Endothelial cell (in vitro differentiated cells): Measurements from ENCODE around the gene MLEC. TPM values are rescaled to one million over a fixed set of nuclear protein-coding genes. Genes with fewer than 3 reads are reported as not detected.

ENCODE experiments used
- DNase-seq: peaks from one replicate; pipeline ENCODE4 v3.0.0; 2021; ENCODE audit warnings: low spot score
- H3K27ac Mint-ChIP-seq: one replicate; pipeline ENCODE4 v1.8.0; 2021; ENCODE audit warnings: mixed read lengths, inconsistent platforms; ENCODE audit not compliant: unreplicated experiment
- H3K27me3 Mint-ChIP-seq: one replicate; pipeline ENCODE4 v1.8.0; 2021; ENCODE audit warnings: mild to moderate bottlenecking, moderate library complexity, mixed read lengths, inconsistent platforms; ENCODE audit not compliant: unreplicated experiment
- H3K36me3 Mint-ChIP-seq: one replicate; pipeline ENCODE4 v1.8.0; 2021; ENCODE audit warnings: mild to moderate bottlenecking, low read depth, mixed read lengths, inconsistent platforms; ENCODE audit not compliant: unreplicated experiment
- H3K4me1 Mint-ChIP-seq: one replicate; pipeline ENCODE4 v1.8.0; 2021; ENCODE audit warnings: mild to moderate bottlenecking, mixed read lengths, inconsistent platforms; ENCODE audit not compliant: unreplicated experiment
- H3K4me3 Mint-ChIP-seq: one replicate; pipeline ENCODE4 v1.8.0; 2021; ENCODE audit warnings: mild to moderate bottlenecking, mixed read lengths, inconsistent platforms; ENCODE audit not compliant: unreplicated experiment
- H3K9me3 Mint-ChIP-seq: one replicate; pipeline ENCODE4 v1.8.0; 2021; ENCODE audit warnings: mixed read lengths, inconsistent platforms; ENCODE audit not compliant: unreplicated experiment
- total RNA-seq: library from RNA; stranded (reverse); fragmentation: NEBNext Ultra II Directional; extraction: Animal tissue kit (Norgen Biotek cat#: 25700); gene quantifications from one replicate; pipeline ENCODE4 v1.2.1, GENCODE V29; 2021; ENCODE audit not compliant: unreplicated experiment
- TF ChIP-seq, protein P1 (sequence below): fragments of 200-600 bp; sonication (generic); IDR thresholded peaks from one replicate; pipeline ENCODE4 v1.5.0; 2021; ENCODE audit warnings: antibody characterized with exemption; ENCODE audit not compliant: unreplicated experiment

The MLEC gene
- total RNA-seq, 1 donor from 2014 or later: 124 TPM

DNA sequence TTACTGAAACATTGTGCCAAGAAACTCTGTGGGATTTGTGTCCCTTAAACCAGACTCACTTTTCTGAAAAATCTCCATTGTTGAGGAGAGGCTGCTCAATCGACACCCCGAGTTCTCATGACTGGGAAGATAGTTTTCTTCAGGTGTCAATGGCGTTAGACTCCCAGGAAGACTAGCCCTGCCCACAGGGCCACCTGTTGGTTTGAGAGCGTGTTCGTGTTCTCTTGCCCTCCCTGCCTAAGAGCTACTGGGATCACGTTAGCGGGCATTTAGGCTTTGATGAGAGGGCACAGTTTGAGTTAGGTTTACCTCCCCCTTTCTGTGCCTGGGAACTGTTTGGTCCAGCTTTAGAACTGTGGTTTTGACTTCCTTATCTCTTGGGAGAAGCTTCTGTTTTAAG is 12.6 kb downstream of the MLEC start:
- TF ChIP-seq, protein P1, sequence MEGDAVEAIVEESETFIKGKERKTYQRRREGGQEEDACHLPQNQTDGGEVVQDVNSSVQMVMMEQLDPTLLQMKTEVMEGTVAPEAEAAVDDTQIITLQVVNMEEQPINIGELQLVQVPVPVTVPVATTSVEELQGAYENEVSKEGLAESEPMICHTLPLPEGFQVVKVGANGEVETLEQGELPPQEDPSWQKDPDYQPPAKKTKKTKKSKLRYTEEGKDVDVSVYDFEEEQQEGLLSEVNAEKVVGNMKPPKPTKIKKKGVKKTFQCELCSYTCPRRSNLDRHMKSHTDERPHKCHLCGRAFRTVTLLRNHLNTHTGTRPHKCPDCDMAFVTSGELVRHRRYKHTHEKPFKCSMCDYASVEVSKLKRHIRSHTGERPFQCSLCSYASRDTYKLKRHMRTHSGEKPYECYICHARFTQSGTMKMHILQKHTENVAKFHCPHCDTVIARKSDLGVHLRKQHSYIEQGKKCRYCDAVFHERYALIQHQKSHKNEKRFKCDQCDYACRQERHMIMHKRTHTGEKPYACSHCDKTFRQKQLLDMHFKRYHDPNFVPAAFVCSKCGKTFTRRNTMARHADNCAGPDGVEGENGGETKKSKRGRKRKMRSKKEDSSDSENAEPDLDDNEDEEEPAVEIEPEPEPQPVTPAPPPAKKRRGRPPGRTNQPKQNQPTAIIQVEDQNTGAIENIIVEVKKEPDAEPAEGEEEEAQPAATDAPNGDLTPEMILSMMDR: no peak
- no peak for DNase-seq
- Mint-ChIP-seq H3K36me3 (peaks cover 54% of the 10 kb centered on the region), H3K4me1 (peaks cover 51% of the 10 kb centered on the region), H3K27ac (no peak overlapping the region), H3K4me3 (no peak overlapping the region), H3K27me3 (peaks cover 1% of the 10 kb centered on the region), H3K9me3 (no peaks in the 10 kb centered on the region)

DNA sequence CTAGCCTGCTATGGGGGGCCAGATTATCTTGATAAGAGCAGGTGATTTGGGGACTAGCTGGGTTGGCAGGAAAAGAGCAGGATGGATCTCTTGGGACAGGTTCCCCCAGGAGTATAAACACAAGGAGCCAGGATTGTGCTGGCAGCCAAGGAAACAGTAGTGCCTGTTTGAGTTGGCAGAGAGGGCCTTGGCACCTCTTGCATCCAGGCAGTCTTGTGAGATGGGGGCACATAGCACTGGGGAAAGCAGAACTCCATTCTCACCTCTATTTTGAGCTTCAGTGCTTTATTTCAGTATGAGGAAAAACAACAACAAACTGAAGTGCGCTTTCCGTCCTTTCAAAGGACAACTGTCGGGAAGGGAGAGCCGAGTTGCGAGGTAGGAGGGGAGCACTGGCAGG is 13.9 kb downstream of the MLEC start:
- DNase-seq: no peak
- TF ChIP-seq, protein P1: no peak
- Mint-ChIP-seq H3K27ac (no peak overlapping the region), H3K27me3 (peaks cover 1% of the 10 kb centered on the region), H3K9me3 (no peaks in the 10 kb centered on the region), H3K4me1 (peaks cover 39% of the 10 kb centered on the region), H3K4me3 (peak overlapping the region; percentile 70), H3K36me3 (peaks cover 43% of the 10 kb centered on the region)

DNA sequence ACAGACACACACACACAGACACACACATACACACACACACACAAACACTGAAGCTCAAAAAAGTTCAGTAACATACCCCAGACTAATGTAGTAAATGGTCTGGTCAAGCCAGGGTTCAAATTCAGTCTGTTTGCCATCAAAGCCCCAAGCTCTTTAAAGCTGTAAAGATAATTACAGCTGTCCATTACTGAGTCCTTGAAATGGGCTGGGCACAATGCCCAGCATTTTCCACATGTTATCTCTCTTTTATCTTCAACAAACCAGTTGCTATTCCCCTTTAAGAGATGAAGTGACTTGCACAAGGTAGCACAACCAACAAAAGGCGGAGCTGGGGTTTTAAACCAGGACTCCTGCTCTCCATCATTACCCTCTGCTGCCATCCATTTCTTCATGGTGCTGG is 15.7 kb downstream of the MLEC start:
- Mint-ChIP-seq H3K27me3 (peaks cover 1% of the 10 kb centered on the region), H3K36me3 (peaks cover 26% of the 10 kb centered on the region), H3K27ac (no peak overlapping the region), H3K4me1 (peaks cover 23% of the 10 kb centered on the region), H3K4me3 (no peak overlapping the region), H3K9me3 (no peaks in the 10 kb centered on the region)
- TF ChIP-seq, protein P1: no peak
- no peak for DNase-seq

DNA sequence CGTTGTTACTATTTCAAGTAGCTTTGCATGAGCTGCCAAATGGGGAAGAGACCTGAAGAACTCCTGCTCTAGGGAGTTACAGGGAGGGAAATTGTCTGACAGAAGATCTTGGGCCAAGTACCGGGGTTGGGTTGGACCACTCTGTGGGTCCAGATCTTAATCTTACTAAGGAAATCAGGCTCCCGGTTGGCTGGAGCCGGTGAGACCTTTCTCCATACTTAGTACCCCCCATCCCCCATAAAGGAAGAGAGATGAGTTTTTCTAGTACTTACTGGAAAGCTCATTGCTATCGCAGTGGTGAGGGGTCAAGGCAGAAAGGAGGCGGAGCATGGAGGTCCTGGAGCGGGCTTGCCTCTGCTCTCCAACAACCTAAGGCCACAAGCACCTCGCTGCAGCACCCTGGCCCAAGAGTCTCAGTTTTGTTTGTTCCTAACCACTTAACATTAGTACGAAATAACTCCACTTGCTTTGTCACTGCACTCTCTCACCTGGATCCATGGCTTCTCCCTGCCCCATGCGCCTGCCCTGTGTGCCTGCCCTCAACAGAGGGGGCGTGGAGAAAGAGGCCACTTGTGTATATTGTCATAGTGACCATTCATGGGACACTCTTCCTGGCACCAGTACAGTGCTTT is 16.5 kb downstream of the MLEC start:
- H3K27ac Mint-ChIP-seq: no peak overlapping the region
- TF ChIP-seq, protein P1: no peak

DNA sequence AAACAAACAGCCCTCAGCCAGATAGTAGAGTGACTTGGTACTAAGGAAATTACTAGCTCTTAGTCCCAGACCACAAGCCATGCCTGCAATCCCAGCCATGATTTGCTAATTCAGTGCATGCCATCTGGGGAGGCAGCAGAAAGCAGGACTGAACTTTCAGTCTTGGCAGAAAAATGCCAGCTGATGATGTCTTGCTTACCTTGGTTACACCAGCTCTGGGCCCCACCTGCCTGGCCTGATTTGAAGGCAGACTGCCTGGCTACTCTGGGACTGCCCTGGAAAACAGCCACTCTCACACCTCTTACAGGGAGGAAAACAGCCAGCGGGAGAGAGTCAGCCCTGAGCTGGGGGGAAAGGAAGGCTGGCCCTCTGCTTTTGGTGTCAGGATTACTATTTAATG is 18.7 kb downstream of the MLEC start:
- no peak for DNase-seq
- H3K27me3 Mint-ChIP-seq: peaks cover 9% of the 10 kb centered on the region
- no peak overlapping the region for H3K4me3 Mint-ChIP-seq
- no peaks in the 10 kb centered on the region for H3K9me3 Mint-ChIP-seq
- TF ChIP-seq, protein P1: no peak
- peaks cover 13% of the 10 kb centered on the region for H3K36me3 Mint-ChIP-seq
- H3K4me1 Mint-ChIP-seq: peaks cover 3% of the 10 kb centered on the region
- H3K27ac Mint-ChIP-seq: no peak overlapping the region

More for the DNA sequence above, 16.5 kb downstream of the MLEC start:
- no peaks in the 10 kb centered on the region for H3K9me3 Mint-ChIP-seq
- peaks cover 1% of the 10 kb centered on the region for H3K27me3 Mint-ChIP-seq
- H3K36me3 Mint-ChIP-seq: peaks cover 24% of the 10 kb centered on the region
- H3K4me3 Mint-ChIP-seq: no peak overlapping the region
- DNase-seq: no peak
- peaks cover 15% of the 10 kb centered on the region for H3K4me1 Mint-ChIP-seq
